Lower leg skin (tissue), 3 donors: ENCODE results near the gene CREBL2.

Experiments
- POLR2A ChIP-seq, 2 donors: fragments of 450-650 bp; IDR thresholded peaks; one replicate each; pipeline ENCODE4 v1.6.1; 2016 to 2017; ENCODE audit warnings: antibody characterized with exemption in 2 of 2, mild to moderate bottlenecking in 1 of 2, moderate library complexity in 1 of 2
- TF ChIP-seq, protein P1 (sequence below), 3 donors: fragments of 450-650 bp; IDR thresholded peaks; one replicate each; pipeline ENCODE4 v1.5.1; 2016; ENCODE audit warnings: antibody characterized with exemption in 3 of 3, mild to moderate bottlenecking in 3 of 3, moderate library complexity in 2 of 3

DNA sequence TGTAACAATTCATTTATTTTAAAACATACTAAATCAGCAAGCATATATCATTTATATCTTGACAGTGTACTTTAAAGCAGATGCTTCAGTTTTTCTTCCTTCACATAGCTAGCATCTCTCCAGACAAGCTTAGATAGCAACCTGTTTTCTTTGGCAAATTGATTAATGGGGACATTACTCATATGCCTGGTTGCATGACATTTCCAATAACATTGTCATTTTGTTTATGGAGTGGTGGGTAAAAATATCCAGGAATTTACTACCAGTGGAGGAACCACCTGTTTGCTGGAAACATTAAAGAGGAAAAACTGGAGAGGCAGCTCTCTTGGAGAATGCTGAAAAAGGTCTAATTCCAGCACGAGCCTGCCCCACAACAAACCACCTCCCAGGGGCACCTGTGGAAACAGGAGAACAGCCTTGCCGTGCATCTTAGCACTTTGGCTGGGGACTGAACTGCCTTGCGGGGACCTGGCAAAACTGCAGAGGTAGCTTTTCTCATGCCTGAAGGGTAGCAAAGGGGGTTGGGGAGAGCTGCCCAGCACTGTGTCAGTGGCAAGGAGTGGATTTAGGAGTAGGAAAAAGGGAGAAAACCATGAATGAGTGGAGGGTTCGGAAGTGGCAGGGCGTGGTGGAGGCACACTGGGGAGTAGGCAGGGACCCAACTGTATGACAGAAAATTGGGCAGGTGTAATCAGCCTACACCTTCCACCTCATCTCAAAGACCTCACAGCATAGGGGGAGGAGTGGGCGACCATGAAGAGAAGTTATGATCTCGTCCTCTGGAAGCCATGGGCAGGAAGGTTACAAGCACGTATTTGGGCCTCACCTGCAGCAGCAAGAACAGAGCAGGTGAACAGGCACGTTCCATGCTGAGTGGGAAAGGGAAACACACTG lies 11.7 kb upstream of the CREBL2 start:
- TF ChIP-seq, protein P1, sequence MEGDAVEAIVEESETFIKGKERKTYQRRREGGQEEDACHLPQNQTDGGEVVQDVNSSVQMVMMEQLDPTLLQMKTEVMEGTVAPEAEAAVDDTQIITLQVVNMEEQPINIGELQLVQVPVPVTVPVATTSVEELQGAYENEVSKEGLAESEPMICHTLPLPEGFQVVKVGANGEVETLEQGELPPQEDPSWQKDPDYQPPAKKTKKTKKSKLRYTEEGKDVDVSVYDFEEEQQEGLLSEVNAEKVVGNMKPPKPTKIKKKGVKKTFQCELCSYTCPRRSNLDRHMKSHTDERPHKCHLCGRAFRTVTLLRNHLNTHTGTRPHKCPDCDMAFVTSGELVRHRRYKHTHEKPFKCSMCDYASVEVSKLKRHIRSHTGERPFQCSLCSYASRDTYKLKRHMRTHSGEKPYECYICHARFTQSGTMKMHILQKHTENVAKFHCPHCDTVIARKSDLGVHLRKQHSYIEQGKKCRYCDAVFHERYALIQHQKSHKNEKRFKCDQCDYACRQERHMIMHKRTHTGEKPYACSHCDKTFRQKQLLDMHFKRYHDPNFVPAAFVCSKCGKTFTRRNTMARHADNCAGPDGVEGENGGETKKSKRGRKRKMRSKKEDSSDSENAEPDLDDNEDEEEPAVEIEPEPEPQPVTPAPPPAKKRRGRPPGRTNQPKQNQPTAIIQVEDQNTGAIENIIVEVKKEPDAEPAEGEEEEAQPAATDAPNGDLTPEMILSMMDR (IDR thresholded peaks at IDR 0.05) = no peak
- TF ChIP-seq POLR2A (IDR thresholded peaks at IDR 0.05) = no peak
